MM.1S (cell line): ENCODE data around the gene SEC61B.

Source experiments
- DNase-seq: peaks from one replicate; pipeline ENCODE4 v3.0.0-alpha.2; 2015
- H2AFZ ChIP-seq: fragments of 300-600 bp; sonication (generic); 2 replicates; pipeline ENCODE4 v1.6.0; 2016; ENCODE audit warnings: antibody characterized with exemption, low read length
- H3F3A ChIP-seq: fragments of 300-600 bp; sonication (generic); 2 replicates; pipeline ENCODE4 v1.6.1; 2016; ENCODE audit warnings: mild to moderate bottlenecking, antibody characterized with exemption, low read length, moderate library complexity, mixed read lengths; ENCODE audit not compliant: insufficient read depth
- H3K27ac ChIP-seq: fragments of 300-600 bp; sonication (generic); 2 replicates; pipeline ENCODE4 v1.5.1; 2016; ENCODE audit warnings: mild to moderate bottlenecking, low read length
- H3K27me3 ChIP-seq: fragments of 300-600 bp; sonication (generic); replicated peaks from 2 replicates; pipeline ENCODE4 v1.6.0; 2016; ENCODE audit warnings: low read length; ENCODE audit not compliant: insufficient read depth
- H3K36me3 ChIP-seq: fragments of 300-600 bp; sonication (generic); replicated peaks from 2 replicates; pipeline ENCODE4 v1.6.1; 2016; ENCODE audit warnings: mild to moderate bottlenecking, low read length, mixed read lengths; ENCODE audit not compliant: insufficient read depth
- H3K4me1 ChIP-seq: fragments of 300-600 bp; sonication (generic); 2 replicates; pipeline ENCODE4 v1.6.1; 2016; ENCODE audit warnings: low read length, mixed read lengths
- H3K4me2 ChIP-seq: fragments of 300-600 bp; sonication (generic); 2 replicates; pipeline ENCODE4 v1.6.0; 2016; ENCODE audit warnings: low read depth, low read length
- H3K4me3 ChIP-seq: fragments of 300-600 bp; sonication (generic); 2 replicates; pipeline ENCODE4 v1.5.1; 2016; ENCODE audit warnings: low read length, mixed read lengths
- H3K79me2 ChIP-seq: fragments of 300-600 bp; sonication (generic); 2 replicates; pipeline ENCODE4 v1.6.1; 2016; ENCODE audit warnings: mixed run types, low read length, mixed read lengths
- H3K9ac ChIP-seq: fragments of 300-600 bp; sonication (generic); 2 replicates; pipeline ENCODE4 v1.6.1; 2016; ENCODE audit warnings: low read length, mixed read lengths
- H3K9me2 ChIP-seq: fragments of 300-600 bp; sonication (generic); replicated peaks from 2 replicates; pipeline ENCODE4 v1.6.1; 2016; ENCODE audit warnings: mild to moderate bottlenecking, low read length, mixed read lengths; ENCODE audit not compliant: insufficient read depth
- H3K9me3 ChIP-seq: fragments of 300-600 bp; sonication (generic); replicated peaks from 2 replicates; pipeline ENCODE4 v1.6.1; 2016; ENCODE audit warnings: mild to moderate bottlenecking, low read length, mixed read lengths; ENCODE audit not compliant: insufficient read depth
- H4K20me1 ChIP-seq: fragments of 300-600 bp; sonication (generic); 2 replicates; pipeline ENCODE4 v1.6.1; 2016; ENCODE audit warnings: mild to moderate bottlenecking, low read length, moderate library complexity, mixed read lengths; ENCODE audit not compliant: insufficient read depth
- EZH2 ChIP-seq: fragments of 300-600 bp; sonication (generic); optimal IDR thresholded peaks from 2 replicates; pipeline ENCODE3; 2017; ENCODE audit warnings: low read depth, mild to moderate bottlenecking, antibody characterized with exemption, low read length, mixed read lengths
- EZH2phosphoT487 ChIP-seq: fragments of 300-600 bp; sonication (generic); IDR thresholded peaks from 2 replicates; pipeline ENCODE4 v1.6.1; 2018; ENCODE audit warnings: antibody characterized with exemption, low read length
- TF ChIP-seq, protein P1 (sequence below): fragments of 300-600 bp; sonication (generic); IDR thresholded peaks from 2 replicates; pipeline ENCODE4 v1.5.1; 2016; ENCODE audit warnings: antibody characterized with exemption, low read length, mixed read lengths

SEC61B gene

DNA sequence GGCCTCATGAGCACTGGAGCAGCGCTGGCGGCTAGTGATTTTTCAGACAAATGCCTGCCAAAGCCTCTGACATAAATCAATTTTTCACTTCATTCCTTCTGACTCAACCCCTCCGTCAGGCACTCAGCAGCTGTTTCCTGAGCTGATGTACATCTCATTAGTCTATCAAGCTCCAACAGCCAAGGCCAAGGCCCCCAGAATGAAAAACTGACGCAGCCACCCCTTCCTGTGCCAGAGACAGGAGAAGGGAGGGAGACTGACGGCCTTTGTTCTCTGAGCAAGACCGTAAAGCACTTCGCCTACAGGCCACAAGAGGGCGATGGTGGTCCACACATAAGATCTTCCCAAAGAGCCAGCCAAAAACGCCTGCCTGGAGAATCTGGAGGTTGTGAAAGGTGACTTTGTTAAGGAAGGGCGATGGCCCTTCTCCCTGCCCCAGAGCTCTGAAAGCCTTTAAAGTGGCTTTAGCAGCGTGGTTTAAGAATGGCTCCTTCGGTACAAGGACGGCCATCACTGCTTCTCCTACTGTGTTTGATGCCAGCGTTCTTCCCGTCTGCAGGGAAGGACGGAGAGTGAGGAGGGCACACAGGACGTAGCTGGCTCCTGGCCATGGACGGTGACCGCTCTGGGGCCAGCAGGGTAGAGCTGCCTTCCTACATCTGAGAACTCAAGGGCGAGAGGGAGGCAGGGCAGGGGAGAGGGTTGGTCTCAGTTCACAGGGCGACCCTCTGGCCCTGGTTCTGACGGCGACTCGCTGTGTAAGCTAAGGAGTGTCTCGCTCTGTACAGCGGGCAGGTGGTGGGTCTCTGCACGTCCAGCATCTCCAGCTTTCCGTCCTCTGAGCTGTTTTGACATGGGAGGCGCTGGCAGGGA is 37.4 kb upstream of the SEC61B start:
- Histone ChIP-seq H3K27me3 (no peaks in the 10 kb centered on the region), H3K27ac (no peak overlapping the region), H3K79me2 (no peaks in the 10 kb centered on the region), H3K9ac (no peak overlapping the region), H3K4me2 (peak overlapping the region; percentile 16; the same call in 1 of the 2 replicates), H3K9me2 (no peaks in the 10 kb centered on the region), H3K9me3 (no peaks in the 10 kb centered on the region), H3K4me1 (peaks cover 34% of the 10 kb centered on the region), H2AFZ (peak overlapping the region; percentile 51), H3F3A (peaks cover 7% of the 10 kb centered on the region; the same call in 1 of the 2 replicates), H3K4me3 (0 out of 2 replicates have a peak overlapping the region, but pooled peaks have one; percentile 1), H3K36me3 (no peaks in the 10 kb centered on the region), H4K20me1 (no peaks in the 10 kb centered on the region)
- TF ChIP-seq EZH2 (no peak), EZH2phosphoT487 (no peak)
- TF ChIP-seq, protein P1, sequence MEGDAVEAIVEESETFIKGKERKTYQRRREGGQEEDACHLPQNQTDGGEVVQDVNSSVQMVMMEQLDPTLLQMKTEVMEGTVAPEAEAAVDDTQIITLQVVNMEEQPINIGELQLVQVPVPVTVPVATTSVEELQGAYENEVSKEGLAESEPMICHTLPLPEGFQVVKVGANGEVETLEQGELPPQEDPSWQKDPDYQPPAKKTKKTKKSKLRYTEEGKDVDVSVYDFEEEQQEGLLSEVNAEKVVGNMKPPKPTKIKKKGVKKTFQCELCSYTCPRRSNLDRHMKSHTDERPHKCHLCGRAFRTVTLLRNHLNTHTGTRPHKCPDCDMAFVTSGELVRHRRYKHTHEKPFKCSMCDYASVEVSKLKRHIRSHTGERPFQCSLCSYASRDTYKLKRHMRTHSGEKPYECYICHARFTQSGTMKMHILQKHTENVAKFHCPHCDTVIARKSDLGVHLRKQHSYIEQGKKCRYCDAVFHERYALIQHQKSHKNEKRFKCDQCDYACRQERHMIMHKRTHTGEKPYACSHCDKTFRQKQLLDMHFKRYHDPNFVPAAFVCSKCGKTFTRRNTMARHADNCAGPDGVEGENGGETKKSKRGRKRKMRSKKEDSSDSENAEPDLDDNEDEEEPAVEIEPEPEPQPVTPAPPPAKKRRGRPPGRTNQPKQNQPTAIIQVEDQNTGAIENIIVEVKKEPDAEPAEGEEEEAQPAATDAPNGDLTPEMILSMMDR, result peak; percentile 93
- DNase-seq, result peak; percentile 76

DNA sequence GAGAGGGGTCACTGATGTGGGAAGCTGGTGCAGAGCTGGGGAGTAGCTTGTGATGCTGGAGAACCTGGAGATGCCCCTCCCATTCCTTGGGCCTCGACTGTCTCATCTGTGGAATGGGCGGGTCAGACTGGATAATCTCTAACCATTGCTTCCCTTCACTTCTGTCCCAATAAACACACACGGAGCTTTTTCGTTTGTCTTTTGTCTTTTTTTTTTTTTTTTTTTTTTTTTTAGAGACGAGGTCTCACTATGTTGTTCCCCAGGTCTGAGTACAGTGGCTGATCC is 36.8 kb upstream of the SEC61B start:
- Histone ChIP-seq H3F3A (peaks cover 7% of the 10 kb centered on the region; the same call in 1 of the 2 replicates), H3K79me2 (no peaks in the 10 kb centered on the region), H3K4me1 (peaks cover 34% of the 10 kb centered on the region), H3K9me3 (no peaks in the 10 kb centered on the region), H3K9ac (no peak overlapping the region), H3K36me3 (no peaks in the 10 kb centered on the region), H2AFZ (0 out of 2 replicates have a peak overlapping the region, but pooled peaks have one; percentile 51), H3K27ac (no peak overlapping the region), H3K9me2 (no peaks in the 10 kb centered on the region), H3K4me3 (no peak overlapping the region), H3K4me2 (no peak overlapping the region), H4K20me1 (no peaks in the 10 kb centered on the region), H3K27me3 (no peaks in the 10 kb centered on the region)
- DNase-seq, result no peak
- TF ChIP-seq EZH2phosphoT487, result no peak
- no peak for TF ChIP-seq EZH2
- TF ChIP-seq, protein P1, result no peak

DNA sequence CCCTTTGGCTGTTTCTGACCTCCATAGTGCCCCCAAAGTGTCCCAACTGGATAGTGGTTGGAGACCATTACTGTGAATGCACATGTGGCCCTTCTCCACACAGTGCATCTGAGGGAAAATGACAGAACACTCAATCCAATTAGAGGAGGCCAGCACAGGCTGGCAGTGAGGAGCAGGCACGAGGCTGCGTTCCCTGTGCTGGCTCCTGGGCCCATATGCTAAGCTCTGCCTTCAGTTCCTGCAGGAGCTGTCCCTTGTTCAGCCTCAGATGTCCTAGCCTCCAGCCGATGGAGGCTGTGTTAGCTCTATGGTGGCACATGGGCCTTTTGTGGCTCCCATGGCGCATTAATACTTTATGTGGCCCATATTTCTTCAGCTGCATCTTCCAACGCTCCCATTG is 36.1 kb upstream of the SEC61B start:
- no peak overlapping the region for H3K27ac ChIP-seq
- TF ChIP-seq EZH2 (no peak), EZH2phosphoT487 (no peak)
- TF ChIP-seq, protein P1, result no peak
- H3K79me2 ChIP-seq, result no peaks in the 10 kb centered on the region
- H4K20me1 ChIP-seq, result no peaks in the 10 kb centered on the region
- no peaks in the 10 kb centered on the region for H3K9me3 ChIP-seq
- H3K27me3 ChIP-seq, result no peaks in the 10 kb centered on the region
- H2AFZ ChIP-seq, result no peak overlapping the region
- H3K9me2 ChIP-seq, result no peaks in the 10 kb centered on the region
- H3K9ac ChIP-seq, result no peak overlapping the region
- peaks cover 32% of the 10 kb centered on the region for H3K4me1 ChIP-seq
- H3K4me2 ChIP-seq, result no peak overlapping the region
- no peak for DNase-seq
- H3K36me3 ChIP-seq, result no peaks in the 10 kb centered on the region
- peaks cover 7% of the 10 kb centered on the region; the same call in 1 of the 2 replicates for H3F3A ChIP-seq
- no peak overlapping the region for H3K4me3 ChIP-seq
